Mammary epithelial cell (primary cell): ENCODE results near the gene SLC34A1.

ENCODE experiments used
- EZH2 ChIP-seq: IDR thresholded peaks from 2 replicates; pipeline ENCODE4 v1.6.1; 2012; ENCODE audit warnings: low read length, inconsistent platforms, borderline replicate concordance
- TF ChIP-seq, protein P1 (sequence below), 2 donors: IDR thresholded peaks in 1 of 2; conservative IDR thresholded peaks in 1 of 2; 2 replicates each; pipeline ENCODE4 v1.5.1; 2011 to 2012; ENCODE audit warnings: inconsistent platforms in 2 of 2, low read length in 2 of 2, mild to moderate bottlenecking in 2 of 2, control low read depth in 1 of 2, low read depth in 1 of 2; ENCODE audit not compliant: insufficient read depth in 1 of 2; ENCODE audit errors: extremely low read depth in 1 of 2

DNA sequence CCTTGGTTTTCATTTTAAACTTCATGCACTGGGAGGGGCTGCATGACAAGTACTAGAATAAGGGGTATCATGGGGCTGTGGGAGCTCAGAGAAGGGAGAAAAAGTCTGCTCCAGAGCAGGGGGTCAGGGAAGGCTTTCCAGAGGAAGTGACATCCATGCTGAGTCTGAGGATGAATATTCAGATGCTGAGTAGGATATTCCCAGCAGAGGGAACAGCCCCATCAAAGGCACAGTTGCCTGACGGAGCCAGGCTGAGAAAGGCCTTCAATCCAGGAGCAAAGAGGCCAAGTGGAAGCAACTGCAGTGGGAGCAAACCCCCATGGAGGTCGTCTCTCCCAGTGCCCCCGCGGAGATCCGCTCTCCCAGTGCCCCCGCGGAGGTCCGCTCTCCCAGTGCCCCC, 11.8 kb downstream of the SLC34A1 start:
- TF ChIP-seq, protein P1, sequence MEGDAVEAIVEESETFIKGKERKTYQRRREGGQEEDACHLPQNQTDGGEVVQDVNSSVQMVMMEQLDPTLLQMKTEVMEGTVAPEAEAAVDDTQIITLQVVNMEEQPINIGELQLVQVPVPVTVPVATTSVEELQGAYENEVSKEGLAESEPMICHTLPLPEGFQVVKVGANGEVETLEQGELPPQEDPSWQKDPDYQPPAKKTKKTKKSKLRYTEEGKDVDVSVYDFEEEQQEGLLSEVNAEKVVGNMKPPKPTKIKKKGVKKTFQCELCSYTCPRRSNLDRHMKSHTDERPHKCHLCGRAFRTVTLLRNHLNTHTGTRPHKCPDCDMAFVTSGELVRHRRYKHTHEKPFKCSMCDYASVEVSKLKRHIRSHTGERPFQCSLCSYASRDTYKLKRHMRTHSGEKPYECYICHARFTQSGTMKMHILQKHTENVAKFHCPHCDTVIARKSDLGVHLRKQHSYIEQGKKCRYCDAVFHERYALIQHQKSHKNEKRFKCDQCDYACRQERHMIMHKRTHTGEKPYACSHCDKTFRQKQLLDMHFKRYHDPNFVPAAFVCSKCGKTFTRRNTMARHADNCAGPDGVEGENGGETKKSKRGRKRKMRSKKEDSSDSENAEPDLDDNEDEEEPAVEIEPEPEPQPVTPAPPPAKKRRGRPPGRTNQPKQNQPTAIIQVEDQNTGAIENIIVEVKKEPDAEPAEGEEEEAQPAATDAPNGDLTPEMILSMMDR (conservative IDR thresholded peaks at IDR 0.05 in 1 of 2, IDR thresholded peaks at IDR 0.05 in 1 of 2; ENCODE audit: extremely low read depth in 1 of 2, insufficient read depth in 1 of 2, low read depth in 1 of 2, low read length in 2 of 2), result no peak
- no peak for TF ChIP-seq EZH2
